OCI-LY1 (cell line): Measurements from ENCODE around the gene CBX1.

Source experiments
- CTCF ChIP-seq: fragments of 200-600 bp; sonication (generic), shearing (Covaris generic); IDR thresholded peaks from 2 replicates; pipeline ENCODE4 v1.5.1; 2017; ENCODE audit warnings: mild to moderate bottlenecking, antibody characterized with exemption, low read length, moderate library complexity, mixed read lengths
- EZH2 ChIP-seq: fragments of 200-600 bp; sonication (generic), shearing (Covaris generic); IDR thresholded peaks from 2 replicates; pipeline ENCODE4 v1.8.0; 2017; ENCODE audit warnings: borderline replicate concordance, mixed run types, mild to moderate bottlenecking, antibody characterized with exemption, low read length, moderate library complexity, mixed read lengths

- TF ChIP-seq CTCF (no peak), EZH2 (no peak)
Measured at GRCh38 chr17:48148854-48149786, 47.8 kb upstream of the CBX1 start.
